Measurements from ENCODE around the gene WDR5.

DNA sequence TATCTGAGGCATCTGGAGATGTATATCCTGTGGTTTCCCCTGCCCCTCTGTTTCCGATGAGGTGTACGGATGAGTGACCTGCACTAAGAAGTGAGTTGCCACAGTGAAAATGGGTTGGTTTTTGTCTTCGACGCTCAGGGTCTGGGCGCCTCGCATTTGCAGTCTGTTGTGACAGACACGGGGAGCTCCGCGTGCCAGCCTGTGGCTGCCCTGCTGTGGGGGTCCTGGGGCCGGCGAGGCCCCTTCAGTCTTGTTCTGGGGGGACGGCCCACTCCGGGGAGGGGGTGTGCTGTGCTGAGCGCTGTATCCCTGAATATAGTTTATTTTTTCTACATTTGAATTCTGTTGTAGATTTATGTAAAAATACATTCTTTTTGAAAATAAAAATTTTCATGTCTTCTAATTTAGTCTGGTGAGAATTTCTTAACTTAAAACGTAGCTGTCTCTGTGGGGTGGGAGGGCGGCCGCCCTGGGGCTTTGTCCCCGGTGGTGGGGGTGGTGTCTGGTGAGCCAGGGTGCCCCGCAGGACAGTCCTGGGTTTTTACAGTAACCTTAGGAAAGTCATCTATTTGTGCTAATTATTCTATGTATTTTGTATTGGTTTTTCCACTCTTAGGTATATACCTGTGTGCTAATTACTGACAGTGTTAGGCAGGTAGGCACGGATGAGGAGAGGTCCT lies 23.8 kb downstream of the WDR5 start:
- no peak for TF ChIP-seq EZH2 (IDR thresholded peaks at IDR 0.05; ENCODE audit: insufficient read depth, poor library complexity, severe bottlenecking)
- TF ChIP-seq EZH2phosphoT487 (IDR thresholded peaks at IDR 0.05; ENCODE audit: insufficient read depth, low read depth), result no peak

Measured in GM23248 (cell line).